ENCODE measurements around the gene TERF2IP. TPM values are rescaled to one million over a fixed set of nuclear protein-coding genes. Genes with fewer than 3 reads are reported as not detected.

The TERF2IP gene
- 41.4 to 45.0 TPM (median 44.1 TPM) in 5 replicates for total RNA-seq (2022; extraction: Qiagen RNA extraction)

GRCh38 chr16:75647492-75648264 is at the start of gene TERF2IP, which contains the start of gene KARS1:
TERF2IP (plus strand) TSS chr16:75647773; CDS start chr16:75647883, 110 bp downstream.
KARS1 (minus strand) TSS chr16:75647665; CDS start chr16:75647639, 26 bp downstream.

GRCh38 chr16:75622761-75623605 is 24.6 kb upstream of the TERF2IP start, which contains the start of gene ADAT1:
ADAT1 (minus strand) TSS chr16:75623281; CDS start chr16:75620799, 2,482 bp downstream.

GRCh38 chr16:75676909-75677308 is 29.3 kb downstream of the TERF2IP start, which contains the start of gene CPHXL2:
CPHXL2 (minus strand) TSS chr16:75677009; CDS start chr16:75676999, 10 bp downstream.

GRCh38 chr16:75701361-75701760 is 53.8 kb downstream of the TERF2IP start, which contains the start of gene DUXB:
DUXB (minus strand) TSS chr16:75701461; CDS start chr16:75701418, 43 bp downstream.

Other genes with a start within 250 kb of the TERF2IP start
- 61.0 to 74.5 TPM (median 65.0 TPM) in 5 replicates for gene CFDP1, start 214.3 kb upstream of the TERF2IP start, total RNA-seq (2022; extraction: Qiagen RNA extraction)
- gene TMEM170A, start 183.1 kb upstream of the TERF2IP start, total RNA-seq (2022; extraction: Qiagen RNA extraction) = 13.8 to 15.5 TPM (median 14.5 TPM) in 5 replicates
- gene CHST6, start 152.3 kb upstream of the TERF2IP start, total RNA-seq (2022; extraction: Qiagen RNA extraction) = 0.09 to 0.30 TPM (median 0.20 TPM) in 5 replicates
- not detected in 5 replicates for gene CHST5, start 111.7 kb upstream of the TERF2IP start, total RNA-seq (2022; extraction: Qiagen RNA extraction)
- gene TMEM231, start 91.5 kb upstream of the TERF2IP start, total RNA-seq (2022; extraction: Qiagen RNA extraction) = 8.2 to 10.6 TPM (median 9.0 TPM) in 5 replicates
- 85.8 to 90.1 TPM (median 87.9 TPM) in 5 replicates for gene GABARAPL2, start 81.4 kb upstream of the TERF2IP start, total RNA-seq (2022; extraction: Qiagen RNA extraction)
- gene ADAT1, start 24.5 kb upstream of the TERF2IP start, total RNA-seq (2022; extraction: Qiagen RNA extraction) = 33.1 to 35.5 TPM (median 35.1 TPM) in 5 replicates
- gene KARS1, start 108 bp upstream of the TERF2IP start, total RNA-seq (2022; extraction: Qiagen RNA extraction) = 156 to 178 TPM (median 164 TPM) in 5 replicates
- gene CPHXL2, start 29.2 kb downstream of the TERF2IP start, total RNA-seq (2022; extraction: Qiagen RNA extraction) = not detected in 5 replicates
- 0.08 to 0.09 TPM in 2 of 5 replicates, not detected in the others for gene DUXB, start 53.7 kb downstream of the TERF2IP start, total RNA-seq (2022; extraction: Qiagen RNA extraction)
- not detected in 5 replicates for gene CPHXL, start 78.7 kb downstream of the TERF2IP start, total RNA-seq (2022; extraction: Qiagen RNA extraction)